NCI-H82 treated with DMSO at 0.1 percent for 48 hours (cell line): ENCODE results near the gene LPGAT1.
"Not testable (repeated sequence)": the region's sequence is repeated elsewhere in the genome, so short reads cannot be mapped to it uniquely, and the experiment has no call there.

ENCODE experiments used
- DNase-seq: peaks from one replicate; lab custom pipeline; 2025; ENCODE audit not compliant: unreplicated experiment; lab: John Stamatoyannopoulos, UW

The LPGAT1 gene

DNA sequence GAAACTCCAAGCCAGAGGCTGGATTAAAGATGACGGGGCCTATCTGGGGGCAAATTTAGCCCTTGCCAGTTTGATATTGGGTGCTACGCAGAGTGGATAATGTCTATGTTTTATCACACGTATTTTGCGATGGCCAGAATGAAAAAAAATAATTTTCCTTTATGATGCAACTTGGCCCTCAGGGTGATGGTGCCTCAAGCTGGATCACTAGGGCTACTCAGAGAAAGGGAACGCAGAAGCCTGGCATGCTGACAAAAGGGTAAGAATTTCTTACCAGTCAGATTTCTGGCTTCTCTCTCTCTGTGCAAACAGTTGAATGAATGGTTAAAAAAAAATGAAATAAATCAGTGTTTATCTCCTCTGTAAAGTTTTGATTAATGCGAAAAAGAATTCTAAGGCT is 122.6 kb downstream of the LPGAT1 start:
- DNase-seq = no peak

DNA sequence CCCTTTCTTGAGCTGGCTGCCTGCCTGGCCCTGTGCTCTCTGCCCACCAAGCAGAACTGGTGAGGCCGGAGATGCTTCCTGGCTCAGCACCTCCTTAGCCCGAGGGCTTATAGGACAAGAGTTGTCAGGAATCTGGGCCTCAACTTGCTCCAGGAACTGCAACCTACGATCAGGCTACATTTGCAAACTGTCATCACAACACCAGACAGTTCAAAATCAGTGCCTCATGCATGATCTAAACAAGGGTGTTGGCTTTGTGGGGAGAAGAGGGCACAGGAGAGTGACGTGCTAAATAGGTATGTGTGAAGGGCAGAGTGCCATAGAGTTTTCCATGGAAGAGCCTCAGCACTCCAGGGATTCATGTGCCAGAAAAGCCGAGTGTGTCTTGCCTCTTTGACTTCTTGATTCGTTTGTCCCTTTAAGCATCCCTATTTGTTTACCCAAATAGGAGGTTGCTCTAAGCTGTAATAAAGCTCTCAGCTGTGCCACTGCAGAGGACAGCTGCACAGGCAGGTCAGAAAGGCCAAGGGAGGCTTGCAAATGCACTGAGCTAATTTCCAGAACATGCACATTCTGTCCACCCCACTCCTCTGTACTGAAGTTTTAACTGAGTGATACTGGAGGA is 125.0 kb downstream of the LPGAT1 start:
- DNase-seq = no peak

DNA sequence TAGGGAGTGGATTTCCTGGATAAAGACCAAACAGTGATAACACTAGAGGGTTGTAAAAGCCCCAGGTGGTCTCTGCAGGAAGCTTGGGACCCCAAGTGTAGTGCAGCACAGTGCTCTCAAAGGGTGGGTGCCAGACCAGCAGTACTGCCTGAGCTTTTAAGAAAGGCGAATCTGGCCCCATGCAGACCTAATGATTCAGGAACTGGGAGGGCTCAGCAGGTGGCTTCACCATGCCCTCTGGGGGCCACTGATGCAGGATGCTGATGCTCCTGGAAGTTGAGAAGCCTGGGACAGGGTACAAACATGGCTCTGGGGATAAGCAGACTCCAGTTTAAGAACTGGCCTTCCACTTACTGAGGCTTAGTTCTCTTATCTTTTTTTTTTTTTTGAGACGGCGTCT is 126.0 kb downstream of the LPGAT1 start:
- DNase-seq = no peak

DNA sequence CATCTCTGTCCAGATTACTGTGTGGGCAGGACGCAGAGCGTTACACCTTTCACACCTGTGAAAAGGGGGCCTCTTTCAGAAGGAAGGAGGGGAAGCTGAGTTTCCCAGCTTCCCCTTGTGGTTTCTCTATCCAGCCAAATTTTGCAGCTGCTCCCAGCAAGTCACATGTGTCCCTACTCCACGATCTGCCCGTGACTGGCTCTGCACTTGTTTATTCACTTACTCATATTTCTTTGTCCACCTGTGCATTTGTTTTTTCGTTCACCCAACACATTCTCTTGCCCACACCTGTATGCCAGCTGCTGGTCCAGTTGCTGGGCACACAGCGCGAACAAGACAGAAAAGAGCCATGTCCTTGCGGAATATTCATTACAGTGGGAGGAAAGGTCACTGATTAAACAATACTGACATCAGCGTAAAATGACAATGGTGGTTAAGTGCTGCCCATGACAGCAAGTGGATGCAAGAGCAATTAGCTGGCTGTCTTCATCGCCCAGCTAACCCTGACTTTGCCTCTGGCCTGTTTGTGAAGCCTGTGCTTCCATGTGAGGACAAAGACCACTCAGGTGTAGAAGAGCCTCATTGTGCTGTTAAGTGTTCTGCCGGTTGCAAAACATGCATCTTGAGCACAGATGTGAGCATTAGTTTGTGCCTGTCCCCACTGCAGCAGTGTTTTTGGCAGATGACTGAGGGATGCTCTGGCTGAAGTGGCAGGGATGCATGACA is 126.6 kb downstream of the LPGAT1 start:
- DNase-seq = no peak

DNA sequence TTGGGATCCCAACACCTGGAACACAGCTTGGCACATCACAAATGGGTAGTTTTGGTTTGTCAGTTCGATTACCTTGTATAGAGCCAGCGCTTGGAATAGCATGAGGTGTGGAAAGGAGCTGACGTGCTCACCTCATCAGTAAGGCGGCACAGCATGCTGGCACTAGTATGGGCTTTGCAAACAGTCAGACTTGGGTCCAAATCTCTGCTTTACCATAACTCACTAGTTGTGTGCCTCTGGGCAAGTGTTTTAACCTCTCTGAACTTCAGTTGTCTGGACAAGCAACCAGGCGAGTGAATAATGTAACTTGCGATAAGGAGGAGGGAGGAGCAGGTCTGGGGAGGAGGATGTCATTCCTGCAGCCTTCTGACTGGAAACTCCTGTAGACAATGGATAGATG is 128.8 kb downstream of the LPGAT1 start:
- DNase-seq = no peak

DNA sequence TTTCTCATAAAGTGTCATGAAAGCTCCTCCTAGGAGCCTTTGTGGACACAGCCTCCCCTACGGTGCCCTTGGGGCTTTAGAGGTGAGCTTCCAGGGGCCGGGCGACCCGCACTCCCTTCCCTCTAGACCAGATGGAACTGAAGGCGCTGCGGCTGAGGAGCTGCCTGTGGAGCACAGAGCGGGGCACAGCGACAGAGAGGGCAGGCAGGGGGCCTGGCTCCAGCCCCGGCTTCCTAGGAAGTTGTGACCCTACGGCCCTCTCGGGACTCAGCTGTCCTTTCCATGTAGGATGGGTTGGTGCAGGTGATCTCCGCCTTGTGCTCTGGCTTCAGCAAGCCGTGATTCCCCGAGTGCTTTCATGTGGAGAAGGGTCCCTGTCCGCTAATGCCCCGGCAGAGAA is 131.5 kb downstream of the LPGAT1 start:
- no peak for DNase-seq

DNA sequence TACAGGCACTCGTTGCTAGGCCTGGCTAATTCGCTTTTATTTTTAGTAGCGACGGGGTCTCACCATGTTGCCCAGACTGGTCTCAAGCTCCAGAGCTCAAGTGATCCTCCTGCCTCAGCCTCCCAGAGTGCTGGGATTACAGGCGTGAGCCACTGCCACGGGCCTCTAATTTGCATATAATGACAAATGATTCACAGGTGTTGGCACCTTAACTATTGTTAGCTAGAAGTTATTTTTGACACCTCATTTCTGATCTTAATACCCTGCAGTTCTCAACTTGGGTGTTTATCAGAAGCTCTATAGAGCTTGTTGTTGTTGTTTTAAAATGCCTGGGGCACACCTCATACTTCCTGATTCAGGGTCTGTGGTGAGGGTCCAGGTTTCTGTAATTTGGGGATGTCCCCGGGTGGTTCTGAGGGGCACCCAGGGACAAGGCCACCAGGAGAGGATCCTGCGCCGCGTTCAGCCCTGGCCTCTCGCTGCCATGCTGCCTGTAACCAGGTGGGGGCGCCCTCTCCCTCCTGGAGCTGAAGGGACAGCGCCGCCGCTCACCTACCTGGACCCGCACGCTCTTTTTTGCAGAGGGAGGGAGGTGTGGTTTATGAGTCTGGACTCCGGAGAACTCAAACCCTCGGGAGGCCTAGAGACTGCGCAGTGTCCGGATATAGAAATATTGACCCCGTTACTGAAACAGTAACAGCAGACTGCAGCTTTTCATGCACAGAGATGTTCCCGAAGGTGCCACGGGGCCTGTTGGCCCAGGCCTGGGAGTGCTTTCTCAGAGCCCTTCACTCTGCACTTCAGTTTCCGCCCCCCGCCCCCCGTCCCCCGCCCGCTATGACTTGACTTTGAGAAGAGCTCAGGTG is 132.2 kb downstream of the LPGAT1 start:
- DNase-seq = peak; percentile 79

DNA sequence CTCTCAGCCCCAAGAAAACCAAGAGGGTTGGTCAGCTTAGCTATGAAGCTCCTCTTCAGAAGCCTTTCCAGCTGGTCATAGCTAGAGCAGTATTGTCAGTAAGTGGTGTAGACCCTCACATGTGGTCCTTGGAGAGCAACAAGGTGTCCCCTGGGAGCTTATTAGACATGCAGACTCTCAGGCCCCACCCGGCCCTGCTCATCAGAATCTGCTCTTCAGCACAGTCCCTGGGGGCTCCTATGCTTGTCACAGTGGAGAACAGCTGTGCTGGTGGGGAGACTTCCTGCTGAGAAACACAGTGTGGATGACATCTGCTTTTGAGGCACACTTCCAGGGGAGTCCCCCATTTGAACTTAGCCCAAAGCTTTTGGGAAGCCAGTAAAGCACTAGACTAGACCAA is 133.2 kb downstream of the LPGAT1 start:
- DNase-seq = peak; percentile 64

DNA sequence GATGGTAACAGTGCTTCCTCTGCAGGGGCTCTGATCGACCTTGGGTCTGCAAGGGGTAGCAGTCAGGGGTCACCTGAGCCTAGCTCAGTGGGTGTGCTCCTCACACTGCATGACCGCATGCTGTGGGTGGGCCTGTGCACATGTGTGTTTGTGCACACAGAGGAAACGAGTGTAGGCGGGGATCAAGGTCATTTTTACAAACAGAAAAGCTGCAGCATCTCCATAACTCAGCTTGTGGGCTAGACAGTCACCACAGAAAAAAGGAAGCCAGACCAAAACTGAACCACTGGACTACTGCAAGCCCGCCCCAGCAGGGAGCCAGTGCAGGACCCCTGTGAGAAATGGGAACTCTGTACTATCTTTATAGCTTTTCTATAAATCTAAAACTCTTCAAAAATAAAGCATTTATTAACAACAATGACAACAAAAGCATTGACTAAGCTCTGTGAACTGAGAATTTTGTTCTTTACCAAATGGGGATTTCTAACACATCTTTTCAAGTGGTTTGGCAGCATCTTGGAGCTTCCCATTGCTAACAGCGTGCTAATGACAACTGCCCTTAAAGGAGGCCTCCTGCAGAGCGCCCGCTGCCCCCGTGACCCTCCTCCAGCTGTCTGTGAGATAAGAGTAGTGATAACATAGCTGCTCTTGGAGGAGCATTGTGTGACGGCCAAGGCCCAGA is 135.3 kb downstream of the LPGAT1 start:
- DNase-seq = no peak

DNA sequence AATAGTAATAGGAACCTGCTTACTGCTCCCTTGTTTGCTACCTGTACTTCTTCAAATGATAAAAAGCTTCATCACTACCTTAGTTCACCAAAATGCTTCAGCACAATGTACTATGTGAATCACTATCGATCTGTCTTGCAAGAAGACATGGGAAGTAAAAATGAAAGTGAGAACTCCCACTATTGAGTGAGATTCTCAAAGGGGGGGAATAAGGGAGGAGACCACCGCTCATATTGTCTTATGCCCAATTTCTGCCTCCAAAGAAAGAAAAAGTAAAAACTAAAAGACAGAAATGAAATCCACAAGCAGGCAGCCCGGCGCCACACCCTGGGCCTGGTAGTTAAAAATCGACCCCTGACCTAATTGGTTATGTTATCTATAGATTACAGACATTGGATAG is 136.7 kb downstream of the LPGAT1 start:
- not testable (repeated sequence) for DNase-seq
